CD8-positive, alpha-beta memory T cell (primary cell): Measurements from ENCODE around the gene RFC3. TPM values are rescaled to one million over a fixed set of nuclear protein-coding genes. Genes with fewer than 3 reads are reported as not detected.
"Not testable (repeated sequence)": the region's sequence is repeated elsewhere in the genome, so short reads cannot be mapped to it uniquely, and the experiment has no call there.

Experiments
- CTCF ChIA-PET: fragments of 350-600 bp; sonication (Branson Sonifier 250); formaldehyde crosslinking; loops from one replicate; lab custom pipeline; 2021; ENCODE audit warnings: antibody characterized with exemption; lab: Charles Lee
- POLR2A ChIA-PET: fragments of 350-600 bp; sonication (Branson Sonifier 250); formaldehyde crosslinking; loops from one replicate; lab custom pipeline; 2021; ENCODE audit warnings: antibody characterized with exemption; lab: Charles Lee
- DNase-seq, 5 donors: peaks; one replicate each; pipeline versions ENCODE4 v3.0.0 to v3.0.0-alpha.2; 2020 to 2022; ENCODE audit warnings: mixed read lengths in 1 of 5
- H3K27ac ChIP-seq: one replicate; pipeline ENCODE4 v1.7.0; 2013; ENCODE audit warnings: low read depth, mild to moderate bottlenecking, low read length, moderate library complexity
- H3K27me3 ChIP-seq: 2 replicates; pipeline ENCODE4 v1.7.0; 2013; ENCODE audit warnings: low read length, mild to moderate bottlenecking; ENCODE audit not compliant: insufficient read depth, poor library complexity, severe bottlenecking
- H3K36me3 ChIP-seq: 2 replicates; pipeline ENCODE4 v1.7.0; 2013; ENCODE audit warnings: mild to moderate bottlenecking, low read length, moderate library complexity; ENCODE audit not compliant: insufficient read depth
- H3K4me1 ChIP-seq: 2 replicates; pipeline ENCODE4 v1.7.0; 2013; ENCODE audit warnings: mild to moderate bottlenecking, low read length, moderate library complexity; ENCODE audit not compliant: insufficient read depth
- H3K4me3 ChIP-seq: 2 replicates; pipeline ENCODE4 v1.7.0; 2013; ENCODE audit warnings: mild to moderate bottlenecking, low read length
- H3K9me3 ChIP-seq: 2 replicates; pipeline ENCODE4 v1.7.0; 2013; ENCODE audit warnings: mild to moderate bottlenecking, low read length
- H3K27ac Mint-ChIP-seq, 8 donors: one replicate each; pipeline ENCODE4 v1.8.0; 2020 to 2021; ENCODE audit warnings: mixed read lengths in 8 of 8, mild to moderate bottlenecking in 6 of 8, inconsistent platforms in 3 of 8, moderate library complexity in 3 of 8
- H3K27me3 Mint-ChIP-seq, 2 donors: one replicate each; pipeline ENCODE4 v1.8.0; 2020 to 2021; ENCODE audit warnings: mixed read lengths in 2 of 2, mild to moderate bottlenecking in 1 of 2, moderate library complexity in 1 of 2
- H3K36me3 Mint-ChIP-seq, 3 donors: one replicate each; pipeline ENCODE4 v1.8.0; 2020 to 2021; ENCODE audit warnings: mixed read lengths in 3 of 3, inconsistent platforms in 1 of 3, mild to moderate bottlenecking in 1 of 3
- H3K4me1 Mint-ChIP-seq, 3 donors: one replicate each; pipeline ENCODE4 v1.8.0; 2020 to 2021; ENCODE audit warnings: mixed read lengths in 3 of 3, inconsistent platforms in 1 of 3, mild to moderate bottlenecking in 1 of 3
- H3K4me3 Mint-ChIP-seq, 7 donors: one replicate each; pipeline ENCODE4 v1.8.0; 2020 to 2021; ENCODE audit warnings: mixed read lengths in 7 of 7, mild to moderate bottlenecking in 6 of 7, moderate library complexity in 4 of 7, inconsistent platforms in 2 of 7
- H3K9me3 Mint-ChIP-seq, 5 donors: one replicate each; pipeline ENCODE4 v1.8.0; 2020 to 2022; ENCODE audit warnings: mixed read lengths in 5 of 5, mild to moderate bottlenecking in 3 of 5, moderate library complexity in 2 of 5, inconsistent platforms in 1 of 5
- polyA plus RNA-seq: library from polyadenylated mRNA; unstranded; fragments of 300-500 nt; fragmentation: Illumina TruSeq; gene quantifications from one replicate; pipeline ENCODE4 v1.2.3, GENCODE V29; 2021
- total RNA-seq, 2 experiments: library from RNA; stranded (reverse); gene quantifications; one replicate each; pipeline ENCODE4 v1.2.3, GENCODE V29; 2021

RFC3 gene
- total and polyA plus RNA-seq, 3 experiments from 2014 or later, result 3.4 to 59.2 (median 58.0) TPM

GRCh38 chr13:33797622-33798021 is 20.3 kb upstream of the RFC3 start:
- POLR2A ChIA-PET, result interaction anchor here (0.6 kb wide), 1 partner anchor 11 kb away, joined by 4 read pairs; no protein-coding TSS in a partner anchor
- Histone ChIP-seq H3K9me3 (no peaks in the 10 kb centered on the region), H3K4me1 (no peaks in the 10 kb centered on the region), H3K27ac (no peak overlapping the region), H3K36me3 (no peaks in the 10 kb centered on the region), H3K27me3 (no peaks in the 10 kb centered on the region), H3K4me3 (no peak overlapping the region)
- H3K4me1 Mint-ChIP-seq, result peaks cover 0 to 5% (median 0%) of the 10 kb centered on the region in 3 donors
- no peak overlapping the region for H3K27ac Mint-ChIP-seq
- CTCF ChIA-PET, result no interaction called here
- H3K36me3 Mint-ChIP-seq, result no peaks in the 10 kb centered on the region
- H3K4me3 Mint-ChIP-seq, result no peak overlapping the region
- H3K27me3 Mint-ChIP-seq, result peaks cover 10 to 11% of the 10 kb centered on the region in 2 donors
- H3K9me3 Mint-ChIP-seq, result no peaks in the 10 kb centered on the region
- no peak for DNase-seq

- no peaks in the 10 kb centered on the region for H3K4me1 ChIP-seq
- H3K36me3 ChIP-seq, result no peaks in the 10 kb centered on the region
- Mint-ChIP-seq H3K36me3 (no peaks in the 10 kb centered on the region), H3K4me3 (no peak overlapping the region), H3K4me1 (peaks cover 0 to 5% (median 0%) of the 10 kb centered on the region in 3 donors), H3K9me3 (no peaks in the 10 kb centered on the region), H3K27ac (no peak overlapping the region), H3K27me3 (peaks cover 10 to 11% of the 10 kb centered on the region in 2 donors)
- H3K27ac ChIP-seq, result no peak overlapping the region
- ChIA-PET CTCF (no interaction called here), POLR2A (no interaction called here)
- H3K4me3 ChIP-seq, result no peak overlapping the region
- no peaks in the 10 kb centered on the region for H3K27me3 ChIP-seq
- no peak for DNase-seq
- H3K9me3 ChIP-seq, result no peaks in the 10 kb centered on the region
Measured at GRCh38 chr13:33798023-33798422, 19.9 kb upstream of the RFC3 start.

GRCh38 chr13:33799950-33800592 is 17.9 kb upstream of the RFC3 start:
- no peak overlapping the region for H3K27ac Mint-ChIP-seq
- H3K4me3 ChIP-seq, result no peak overlapping the region
- H3K27me3 ChIP-seq, result no peaks in the 10 kb centered on the region
- no peak overlapping the region for H3K27ac ChIP-seq
- H3K4me3 Mint-ChIP-seq, result no peak overlapping the region
- no peaks in the 10 kb centered on the region for H3K9me3 ChIP-seq
- ChIA-PET POLR2A (no interaction called here), CTCF (interaction anchor here (1.1 kb wide), 1 partner anchor 18 kb away, joined by 4 read pairs; no protein-coding TSS in a partner anchor)
- no peaks in the 10 kb centered on the region for H3K4me1 ChIP-seq
- no peaks in the 10 kb centered on the region for H3K36me3 ChIP-seq
- peak in 1 of 5 donors; percentile 9 for DNase-seq
- peaks cover 0 to 5% (median 0%) of the 10 kb centered on the region in 3 donors for H3K4me1 Mint-ChIP-seq
- no peaks in the 10 kb centered on the region for H3K36me3 Mint-ChIP-seq
- peaks cover 17 to 22% of the 10 kb centered on the region in 2 donors for H3K27me3 Mint-ChIP-seq
- no peaks in the 10 kb centered on the region for H3K9me3 Mint-ChIP-seq

- Mint-ChIP-seq H3K4me3 (no peak overlapping the region), H3K36me3 (no peaks in the 10 kb centered on the region), H3K9me3 (no peaks in the 10 kb centered on the region), H3K27ac (no peak overlapping the region), H3K27me3 (peaks cover 17 to 22% of the 10 kb centered on the region in 2 donors), H3K4me1 (peaks cover 0 to 5% (median 0%) of the 10 kb centered on the region in 3 donors)
- H3K9me3 ChIP-seq, result no peaks in the 10 kb centered on the region
- ChIA-PET CTCF (interaction anchor here (1.1 kb wide), 1 partner anchor 19 kb away, joined by 4 read pairs; no protein-coding TSS in a partner anchor), POLR2A (no interaction called here)
- H3K4me1 ChIP-seq, result no peaks in the 10 kb centered on the region
- no peaks in the 10 kb centered on the region for H3K36me3 ChIP-seq
- H3K27ac ChIP-seq, result no peak overlapping the region
- H3K27me3 ChIP-seq, result no peaks in the 10 kb centered on the region
- no peak overlapping the region for H3K4me3 ChIP-seq
- DNase-seq, result no peak
Measured at GRCh38 chr13:33800646-33801186, 17.2 kb upstream of the RFC3 start.

- DNase-seq, result no peak
- Histone ChIP-seq H3K36me3 (no peaks in the 10 kb centered on the region), H3K27ac (no peak overlapping the region), H3K27me3 (no peaks in the 10 kb centered on the region), H3K4me3 (no peak overlapping the region), H3K4me1 (no peaks in the 10 kb centered on the region), H3K9me3 (no peaks in the 10 kb centered on the region)
- no peaks in the 10 kb centered on the region for H3K9me3 Mint-ChIP-seq
- ChIA-PET CTCF (no interaction called here), POLR2A (no interaction called here)
- H3K4me3 Mint-ChIP-seq, result no peak overlapping the region
- H3K27ac Mint-ChIP-seq, result no peak overlapping the region
- H3K36me3 Mint-ChIP-seq, result no peaks in the 10 kb centered on the region
- peaks cover 14 to 45% of the 10 kb centered on the region in 2 donors for H3K27me3 Mint-ChIP-seq
- H3K4me1 Mint-ChIP-seq, result no peaks in the 10 kb centered on the region
Measured at GRCh38 chr13:33806470-33807248, 11.3 kb upstream of the RFC3 start.

- H3K27me3 Mint-ChIP-seq, result peaks cover 3 to 27% of the 10 kb centered on the region in 2 donors
- H3K36me3 Mint-ChIP-seq, H3K4me1 Mint-ChIP-seq, H3K27me3 ChIP-seq, H3K4me3 Mint-ChIP-seq, POLR2A ChIA-PET, CTCF ChIA-PET, H3K4me3 ChIP-seq, H3K27ac Mint-ChIP-seq, H3K27ac ChIP-seq, H3K4me1 ChIP-seq, DNase-seq, H3K36me3 ChIP-seq, H3K9me3 Mint-ChIP-seq, H3K9me3 ChIP-seq: not testable (repeated sequence)
Measured at GRCh38 chr13:33812829-33813228, 5.1 kb upstream of the RFC3 start.

GRCh38 chr13:33815011-33815550 is 2.9 kb upstream of the RFC3 start:
- no peaks in the 10 kb centered on the region for H3K27me3 ChIP-seq
- CTCF ChIA-PET, result no interaction called here
- POLR2A ChIA-PET, result no interaction called here
- H3K9me3 Mint-ChIP-seq, result peaks cover 0 to 2% (median 0%) of the 10 kb centered on the region in 5 donors
- H3K36me3 Mint-ChIP-seq, result peaks cover 0 to 11% (median 1%) of the 10 kb centered on the region in 3 donors
- H3K4me1 ChIP-seq, result peaks cover 13% of the 10 kb centered on the region
- no peaks in the 10 kb centered on the region for H3K36me3 ChIP-seq
- H3K27ac ChIP-seq, result no peak overlapping the region
- H3K27ac Mint-ChIP-seq, result no peak overlapping the region
- H3K4me1 Mint-ChIP-seq, result peaks cover 17 to 21% (median 19%) of the 10 kb centered on the region in 3 donors
- H3K27me3 Mint-ChIP-seq, result peaks cover 0 to 9% of the 10 kb centered on the region in 2 donors
- DNase-seq, result no peak
- peak overlapping the region in 1 of 7 donors; percentile 72 for H3K4me3 Mint-ChIP-seq
- H3K9me3 ChIP-seq, result no peaks in the 10 kb centered on the region
- H3K4me3 ChIP-seq, result no peak overlapping the region
